Heart right ventricle (tissue), 16 donors: Measurements from ENCODE around the gene PSMA4. TPM values are rescaled to one million over a fixed set of nuclear protein-coding genes. Genes with fewer than 3 reads are reported as not detected.

Experiments used
- ATAC-seq, 8 donors: fragments of 200-7000 bp; cut with Tn5 transposase; one replicate each; pipeline ENCODE4 v1.9.1; 2020; ENCODE audit warnings: mild to moderate bottlenecking in 8 of 8, moderate library complexity in 8 of 8, moderate number of reproducible peaks in 1 of 8
- DNase-seq, 2 donors: peaks; one replicate each; pipeline ENCODE4 v3.0.0-alpha.2; 2020
- H3K27ac ChIP-seq, 10 donors: fragments of 200-600 bp; sonication (generic) in 2 of 10; one replicate each; pipeline versions ENCODE4 v1.5.0 to v1.8.0; 2020 to 2022; ENCODE audit warnings: mild to moderate bottlenecking in 3 of 10
- H3K27me3 ChIP-seq, 7 donors: fragments of 200-600 bp; one replicate each; pipeline ENCODE4 v1.8.0; 2021 to 2022; ENCODE audit warnings: mild to moderate bottlenecking in 2 of 7
- H3K36me3 ChIP-seq, 9 donors: fragments of 200-600 bp; sonication (generic) in 1 of 9; one replicate each; pipeline versions ENCODE4 v1.5.0 to v1.8.0; 2020 to 2022; ENCODE audit warnings: mild to moderate bottlenecking in 2 of 9
- H3K4me1 ChIP-seq, 9 donors: fragments of 200-600 bp; sonication (generic) in 1 of 9; one replicate each; pipeline versions ENCODE4 v1.5.0 to v1.8.0; 2020 to 2022; ENCODE audit warnings: mild to moderate bottlenecking in 4 of 9
- H3K4me3 ChIP-seq, 10 donors: fragments of 200-600 bp; sonication (generic) in 2 of 10; one replicate each; pipeline versions ENCODE4 v1.5.0 to v1.8.0; 2020 to 2022; ENCODE audit warnings: mild to moderate bottlenecking in 7 of 10, moderate library complexity in 2 of 10
- H3K9me3 ChIP-seq, 11 donors: fragments of 200-600 bp in 10 of 11; sonication (generic) in 2 of 11; one replicate each; pipeline versions ENCODE4 v1.5.0 to v1.8.0; 2013 to 2022; ENCODE audit warnings: mild to moderate bottlenecking in 2 of 11, control low read depth in 1 of 11, moderate library complexity in 1 of 11
- WGBS, 2 donors: extraction: QIAGEN DNeasy Blood & Tissue Kit; methylation state at CpG; one replicate each; pipeline ENCODE4 v1.1.7; 2013; ENCODE audit warnings: inconsistent platforms in 1 of 2; 5-methylcytosine and 5-hydroxymethylcytosine counted together
- intact Hi-C, 10 donors: fragments of 100-400 bp; cut with DNase I; formaldehyde crosslinking; loops; one replicate each; pipeline versions ENCODE4 v1.11.1 to v1.14.2; 2022
- polyA plus RNA-seq, 2 donors: library from polyadenylated mRNA; stranded (reverse); fragments of 200-250 nt; gene quantifications; one replicate each; pipeline ENCODE4 v1.2.3, GENCODE V29; 2013
- total RNA-seq, 10 donors: library from RNA; stranded (reverse); fragmentation: NEBNext Ultra II Directional in 3 of 10; extraction: Animal tissue kit (Norgen Biotek cat#: 25700) in 3 of 10; gene quantifications; one replicate each; pipeline versions ENCODE4 v1.2.1 to v1.2.4, GENCODE V29; 2021 to 2023
- TF ChIP-seq, protein P1 (sequence below), 9 donors: fragments of 200-600 bp; sonication (generic) in 2 of 9; IDR thresholded peaks; one replicate each; pipeline versions ENCODE4 v1.5.0 to v1.8.0; 2021 to 2022; ENCODE audit warnings: antibody characterized with exemption in 9 of 9, mild to moderate bottlenecking in 5 of 9, moderate library complexity in 1 of 9
- donor health status: Arrhythmogenic right ventricular cardiomyopathy.
- donor health status: ischemic (EF 13 %, LVEDD 7.1; RV severe dilation, severe dysfunction).
- donor health status: healthy with polysubstance abuse.
- donor health status: DM: no; HTN: yes; CAD: no.
- donor health status: DM: no; HTN: no; CAD: no.
- donor health status: ischemic (EF 25% LVEDD 6.9; RV normal size, moderate dysfunction).
- donor health status: ischemic (EF 25% LVEDD 5.7; RV mildly dilated, moderate dysfunction).
- donor health status: healthy.
- donor health status: DM: yes; HTN: yes; CAD: no.
- donor health status: Ischemic cardiomyopathy.
- donor health status: ischemic (EF 35%, LVEDD 5.7; RV mildly dilated, moderate dysfunction).
- donor health status: nonischemic (EF 11% LVEDD 7.7; RV severe dilation, severe dysfunction).
- donor health status: DM: yes; HTN: yes; CAD: no.
- donor health status: PGD.
- donor health status: ischemic (EF 29% LVEDD 5.4; RV normal size, mild dysfunction).
- donor health status: nonischemic (EF 23%, LVEDD 6.1; RV moderate dilation, normal function).

PSMA4 gene
- total and polyA plus RNA-seq, 12 donors: 89.4 to 185 (median 116) TPM

- peak overlapping the region in 7 of 10 donors; percentile 71 to 87 (median 78) for H3K4me3 ChIP-seq
- peak overlapping the region in 3 of 10 donors; percentile 38 to 97 (median 97) for H3K27ac ChIP-seq
- intact Hi-C loops: loop anchor here in 1 of 10 donors (5.0 kb wide), 1 partner anchor 104 kb away; the partner anchor contains the start of gene IREB2
- H3K9me3 ChIP-seq: no peaks in the 10 kb centered on the region
- 30 to 32% methylated on average over 1 of the region's 1 CpG for WGBS, 2 donors
- no peaks in the 10 kb centered on the region for H3K27me3 ChIP-seq
- H3K4me1 ChIP-seq: peaks cover 5 to 44% (median 23%) of the 10 kb centered on the region in 9 donors
- peaks cover 0 to 51% (median 40%) of the 10 kb centered on the region in 9 donors for H3K36me3 ChIP-seq
- TF ChIP-seq, protein P1, sequence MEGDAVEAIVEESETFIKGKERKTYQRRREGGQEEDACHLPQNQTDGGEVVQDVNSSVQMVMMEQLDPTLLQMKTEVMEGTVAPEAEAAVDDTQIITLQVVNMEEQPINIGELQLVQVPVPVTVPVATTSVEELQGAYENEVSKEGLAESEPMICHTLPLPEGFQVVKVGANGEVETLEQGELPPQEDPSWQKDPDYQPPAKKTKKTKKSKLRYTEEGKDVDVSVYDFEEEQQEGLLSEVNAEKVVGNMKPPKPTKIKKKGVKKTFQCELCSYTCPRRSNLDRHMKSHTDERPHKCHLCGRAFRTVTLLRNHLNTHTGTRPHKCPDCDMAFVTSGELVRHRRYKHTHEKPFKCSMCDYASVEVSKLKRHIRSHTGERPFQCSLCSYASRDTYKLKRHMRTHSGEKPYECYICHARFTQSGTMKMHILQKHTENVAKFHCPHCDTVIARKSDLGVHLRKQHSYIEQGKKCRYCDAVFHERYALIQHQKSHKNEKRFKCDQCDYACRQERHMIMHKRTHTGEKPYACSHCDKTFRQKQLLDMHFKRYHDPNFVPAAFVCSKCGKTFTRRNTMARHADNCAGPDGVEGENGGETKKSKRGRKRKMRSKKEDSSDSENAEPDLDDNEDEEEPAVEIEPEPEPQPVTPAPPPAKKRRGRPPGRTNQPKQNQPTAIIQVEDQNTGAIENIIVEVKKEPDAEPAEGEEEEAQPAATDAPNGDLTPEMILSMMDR (IDR thresholded peaks at IDR 0.05): no peak
- DNase-seq (no peak), ATAC-seq (no peak)
These were observed 1.4 kb downstream of the PSMA4 start for GRCh38 chr15:78541744-78542034.

GRCh38 chr15:78542647-78543046, 2.4 kb downstream of the PSMA4 start:
- WGBS, 2 donors: 94 to 97% methylated on average over 3 of the region's 3 CpGs

DNA sequence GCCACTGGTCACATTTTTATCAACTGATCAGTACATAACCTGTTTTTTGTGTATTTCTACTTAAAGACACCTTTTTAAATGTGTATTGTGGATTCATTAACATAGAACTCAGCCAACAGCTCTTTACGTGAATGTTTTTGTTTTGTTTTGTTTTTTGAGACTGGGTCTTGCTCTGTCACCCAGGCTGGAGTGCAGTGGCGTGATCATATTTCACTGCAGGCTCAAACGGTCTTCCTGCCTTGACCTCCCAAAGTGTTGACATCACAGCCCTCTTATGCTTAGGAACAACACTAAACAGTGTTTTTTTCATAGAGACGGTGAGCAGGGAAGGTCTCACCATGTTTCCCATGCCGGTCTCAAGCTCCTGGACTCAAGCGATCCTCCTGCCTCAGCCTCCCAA, 9.9 kb downstream of the PSMA4 start:
- Histone ChIP-seq H3K27ac (no peak overlapping the region), H3K4me3 (no peak overlapping the region), H3K4me1 (no peaks in the 10 kb centered on the region), H3K36me3 (peaks cover 0 to 63% (median 59%) of the 10 kb centered on the region in 9 donors), H3K9me3 (no peaks in the 10 kb centered on the region), H3K27me3 (no peaks in the 10 kb centered on the region)
- intact Hi-C loops: no loop called here
- TF ChIP-seq, protein P1 (IDR thresholded peaks at IDR 0.05): no peak
- DNase-seq: no peak
- 76 to 77% methylated on average over 6 of the region's 6 CpGs for WGBS, 2 donors
- peak in 1 of 8 donors; percentile 30 for ATAC-seq

More at GRCh38 chr15:78542647-78543046, 2.4 kb downstream of the PSMA4 start:
- H3K27me3 ChIP-seq: no peaks in the 10 kb centered on the region
- DNase-seq: no peak
- no peak for ATAC-seq
- peaks cover 5 to 37% (median 22%) of the 10 kb centered on the region in 9 donors for H3K4me1 ChIP-seq
- H3K9me3 ChIP-seq: no peaks in the 10 kb centered on the region
- peaks cover 0 to 61% (median 50%) of the 10 kb centered on the region in 9 donors for H3K36me3 ChIP-seq
- intact Hi-C loops: loop anchor here in 1 of 10 donors (5.0 kb wide), 1 partner anchor 105 kb away; the partner anchor contains the start of gene IREB2
- H3K27ac ChIP-seq: no peak overlapping the region
- H3K4me3 ChIP-seq: no peak overlapping the region
- TF ChIP-seq, protein P1 (IDR thresholded peaks at IDR 0.05): no peak

DNA sequence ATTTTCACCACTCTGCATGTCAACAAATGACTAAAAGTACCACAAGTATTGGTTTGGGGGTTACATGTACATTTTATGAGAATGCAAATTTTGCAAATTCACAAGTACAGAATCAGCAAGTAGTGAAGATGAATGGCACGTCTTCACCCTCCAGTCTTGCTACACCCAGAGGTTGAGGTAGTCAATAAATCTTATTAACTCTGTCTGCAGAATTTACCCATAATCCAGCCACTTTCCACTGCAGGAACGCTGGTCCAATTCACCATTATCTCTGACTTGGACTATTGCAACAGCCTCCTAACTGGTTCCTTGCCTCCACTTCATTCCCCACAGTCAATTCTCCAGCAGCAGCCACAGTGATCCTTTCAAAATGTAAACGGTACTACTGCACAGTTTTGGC, 10.6 kb downstream of the PSMA4 start:
- no peak overlapping the region for H3K27ac ChIP-seq
- WGBS, 2 donors: 77 to 84% methylated on average over 3 of the region's 3 CpGs

More for the DNA sequence above, 10.6 kb downstream of the PSMA4 start:
- peaks cover 0 to 57% (median 52%) of the 10 kb centered on the region in 9 donors for H3K36me3 ChIP-seq
- no peaks in the 10 kb centered on the region for H3K27me3 ChIP-seq
- ATAC-seq: no peak
- H3K9me3 ChIP-seq: no peaks in the 10 kb centered on the region
- TF ChIP-seq, protein P1 (IDR thresholded peaks at IDR 0.05): no peak
- DNase-seq: no peak
- no peak overlapping the region for H3K4me3 ChIP-seq
- intact Hi-C loops: no loop called here
- H3K4me1 ChIP-seq: no peaks in the 10 kb centered on the region
